ENCODE data around the gene GCNT4. TPM values are rescaled to one million over a fixed set of nuclear protein-coding genes. Genes with fewer than 3 reads are reported as not detected.

GCNT4 gene
- total and polyA plus RNA-seq, 2 of the 8 experiments (the other 6 are each of a cell fraction or from before 2014, with no cell fraction given): 1.1 to 14.5 TPM

GRCh38 chr5:75012748-75013147 is 39.6 kb downstream of the GCNT4 start:
- H3K79me1 ChIP-seq (ENCODE audit: low read depth, low read length): no peaks in the 10 kb centered on the region
- ChIA-PET CTCF (ENCODE audit: partially characterized antibody) (interaction anchor here (1.1 kb wide), 1 partner anchor 38 kb away, joined by 4 read pairs; no protein-coding TSS in a partner anchor), POLR2A (ENCODE audit: partially characterized antibody) (no interaction called here)
- no peak overlapping the region for H2BK5ac ChIP-seq (ENCODE audit: low read depth, low read length)
- no peak overlapping the region for H2BK20ac ChIP-seq (ENCODE audit: low read length)
- H3K9ac ChIP-seq (replicated peaks in 1 of 4; ENCODE audit: extremely low read depth in 1 of 4, low read depth in 3 of 4, low read length in 3 of 4): no peak overlapping the region
- H2BK12ac ChIP-seq (ENCODE audit: low read depth, low read length): no peak overlapping the region
- no peak overlapping the region for H2BK120ac ChIP-seq (replicated peaks; ENCODE audit: low read depth, low read length)
- H3K4me3 ChIP-seq (ENCODE audit: extremely low read depth in 1 of 4, insufficient read depth in 2 of 4, low read depth in 3 of 4, low read length in 4 of 4): no peak overlapping the region
- no peak overlapping the region for H3K4me2 ChIP-seq (ENCODE audit: insufficient read depth in 1 of 2, low read depth in 2 of 2, low read length in 2 of 2)
- no peak overlapping the region for H3K56ac ChIP-seq (replicated peaks; ENCODE audit: insufficient read length, low read depth, low read length)
- H3K18ac ChIP-seq (ENCODE audit: extremely low read depth, low read length): no peak overlapping the region
- no peaks in the 10 kb centered on the region for H3K27me3 ChIP-seq (replicated peaks in 1 of 4; ENCODE audit: control insufficient read depth in 3 of 4, extremely low read depth in 1 of 4, insufficient read depth in 3 of 4, low read length in 3 of 4)
- H3K23me2 ChIP-seq (ENCODE audit: low read depth, low read length): no peaks in the 10 kb centered on the region
- H3K14ac ChIP-seq (ENCODE audit: insufficient read length): no peak overlapping the region
- no peak overlapping the region for H4K5ac ChIP-seq (ENCODE audit: insufficient read length, low read depth, low read length)
- TF ChIP-seq NRF1 (IDR thresholded peaks at IDR 0.05; ENCODE audit: low read depth, low read length) (no peak), KDM4A (IDR thresholded peaks at IDR 0.05; ENCODE audit: low read depth, low read length, severe bottlenecking) (no peak), BCL11A (IDR thresholded peaks at IDR 0.05; ENCODE audit: low read depth in 2 of 2, low read length in 2 of 2) (no peak), TAF7 (optimal IDR thresholded peaks at IDR 0.05; ENCODE audit: borderline replicate concordance, low read depth, low read length) (no peak), RFX5 (IDR thresholded peaks at IDR 0.05; ENCODE audit: borderline replicate concordance, low read depth, low read length) (no peak), CBX5 (IDR thresholded peaks at IDR 0.05; ENCODE audit: low read depth, low read length) (no peak)
- no peak overlapping the region for H3K4ac ChIP-seq (replicated peaks; ENCODE audit: insufficient read length, low read depth, low read length)
- no peak for FAIRE-seq
- H3K27ac ChIP-seq (ENCODE audit: low read depth, low read length): no peak overlapping the region
- no peaks in the 10 kb centered on the region for H3K9me3 ChIP-seq (ENCODE audit: insufficient read depth in 2 of 2, low read depth in 1 of 2, low read length in 1 of 2)
- no peaks in the 10 kb centered on the region for H3K36me3 ChIP-seq (ENCODE audit: control insufficient read depth in 2 of 4, insufficient read depth in 4 of 4, low read length in 3 of 4)
- H2AK5ac ChIP-seq (ENCODE audit: low read depth, low read length): no peak overlapping the region
- H4K20me1 ChIP-seq (replicated peaks in 1 of 2; ENCODE audit: control insufficient read depth in 1 of 2, insufficient read depth in 2 of 2, low read length in 2 of 2): no peaks in the 10 kb centered on the region
- H2AFZ ChIP-seq (ENCODE audit: low read length): no peak overlapping the region
- no peak for DNase-seq (ENCODE audit: low read depth in 1 of 2, low spot score in 2 of 2)
- H3K79me2 ChIP-seq (ENCODE audit: control insufficient read depth in 1 of 2, insufficient read depth in 2 of 2, low read length in 2 of 2): no peaks in the 10 kb centered on the region
- H4K91ac ChIP-seq (replicated peaks; ENCODE audit: insufficient read length, low read length): no peak overlapping the region
- no peak overlapping the region for H2BK15ac ChIP-seq (ENCODE audit: low read length)
- no peak overlapping the region for H3K23ac ChIP-seq (ENCODE audit: insufficient read length)
- peaks cover 0 to 3% (median 1%) of the 10 kb centered on the region in 4 experiments; a peak in 2 of 7 replicates for H3K4me1 ChIP-seq (replicated peaks in 1 of 4; ENCODE audit: control insufficient read depth in 3 of 4, insufficient read depth in 4 of 4, low read length in 3 of 4)
- WGBS, 2 experiments (ENCODE audit: extremely low coverage in 1 of 2, insufficient coverage in 1 of 2, insufficient read length in 1 of 2, insufficient replicate concordance in 2 of 2, low coverage in 1 of 2, low lambda C conversion rate in 2 of 2, missing lambda C conversion rate in 1 of 2): 94% methylated on average over 1 of the region's 1 CpG; no CpG with 5 or more reads in 1 of the 2 experiments
- no peak overlapping the region for H4K8ac ChIP-seq (ENCODE audit: extremely low read depth, insufficient read depth, low read length)
